K562 (cell line): Measurements from ENCODE around the gene ARAF. TPM values are rescaled to one million over a fixed set of nuclear protein-coding genes. Genes with fewer than 3 reads are reported as not detected.

Source experiments
- ZNF407 ChIP-seq: fragments of 450-650 bp; IDR thresholded peaks from 2 replicates; pipeline ENCODE4 v1.6.1; 2016; ENCODE audit warnings: low read depth
- polyA plus RNA-seq, 8 experiments: library from polyadenylated mRNA; depleted of rRNA in 4 of 8; stranded (reverse) in 5 of 8; unstranded in 3 of 8; fragments of >200 nt; fragmentation: Nextera tagmentation in 2 of 8; fragmentation: Illumina TruSeq in 1 of 8; extraction: Ambion mirVana in 2 of 8; extraction: Trizol in 1 of 8; gene quantifications; 2 replicates each; pipeline versions ENCODE4 v1.2.1 to v1.2.3, GENCODE V29; 2011 to 2014; ENCODE audit warnings: inconsistent platforms in 1 of 8, missing spikeins in 1 of 8
- total RNA-seq, 7 experiments: library from RNA; depleted of rRNA in 6 of 7; stranded (reverse); fragments of >200 nt in 6 of 7; fragmentation: Illumina TruSeq in 2 of 7; extraction: Trizol in 2 of 7; gene quantifications; 2 replicates each; pipeline versions ENCODE4 v1.2.1 to v1.2.3, GENCODE V29; 2011 to 2021; ENCODE audit warnings: low replicate concordance in 1 of 7

ARAF gene
- total and polyA plus RNA-seq, 9 of the 15 experiments (the other 6 are each of a cell fraction or from before 2014, with no cell fraction given): 5.5 to 70.0 (median 29.4) TPM

GRCh38 chrX:47543496-47543895 is 17.5 kb upstream of the ARAF start (continued):
- TF ChIP-seq ZNF407: no peak
- TF ChIP-seq, all 486 proteins: peak for 0
